Measurements from ENCODE around the gene RADX.
"Not testable (repeated sequence)": the region's sequence is repeated elsewhere in the genome, so short reads cannot be mapped to it uniquely, and the experiment has no call there.

The RADX gene

DNA sequence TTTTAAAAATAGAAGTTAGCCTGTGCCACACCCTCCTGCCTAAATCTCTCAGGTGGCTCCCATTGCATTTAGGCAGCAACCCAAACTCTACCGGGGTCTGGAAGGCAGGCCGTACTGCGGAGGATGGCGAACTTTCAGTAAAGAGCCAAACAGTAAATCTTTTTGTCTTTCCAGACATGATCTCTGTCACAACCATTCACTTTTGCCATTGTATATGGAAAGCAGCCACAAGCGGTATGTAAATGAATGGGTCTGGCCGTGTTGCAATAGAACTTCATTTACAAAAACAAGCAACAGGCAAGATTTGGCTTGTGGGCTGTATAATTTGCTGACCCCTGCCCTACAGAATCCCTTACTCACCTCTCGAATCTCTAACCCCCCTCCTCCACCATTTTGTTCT, 3.3 kb downstream of the RADX start:
- H3K4me3 ChIP-seq (ENCODE audit: low read depth in 1 of 2, low read length in 2 of 2) = no peak overlapping the region
- no peaks in the 10 kb centered on the region for H3K4me1 ChIP-seq (ENCODE audit: control insufficient read depth in 1 of 2, insufficient read depth in 2 of 2, low read length in 2 of 2)
- H3K9me3 ChIP-seq (ENCODE audit: control insufficient read depth in 1 of 2, low read length in 2 of 2) = no peaks in the 10 kb centered on the region
- H3K27me3 ChIP-seq (ENCODE audit: low read depth, low read length) = no peaks in the 10 kb centered on the region
- H3K36me3 ChIP-seq (ENCODE audit: control insufficient read depth in 1 of 2, insufficient read depth in 2 of 2, low read length in 2 of 2) = no peaks in the 10 kb centered on the region
- no peak overlapping the region for H3K27ac ChIP-seq (ENCODE audit: low read length)

- Histone ChIP-seq H3K27me3 (ENCODE audit: low read depth, low read length) (no peaks in the 10 kb centered on the region), H3K27ac (ENCODE audit: low read length) (no peak overlapping the region), H3K4me1 (ENCODE audit: control insufficient read depth in 1 of 2, insufficient read depth in 2 of 2, low read length in 2 of 2) (no peaks in the 10 kb centered on the region)
These were observed 8.0 kb downstream of the RADX start for GRCh38 chrX:106619797-106620196.

GRCh38 chrX:106621836-106622235, 10.1 kb downstream of the RADX start:
- Histone ChIP-seq H3K9me3 (ENCODE audit: control insufficient read depth in 1 of 2, low read length in 2 of 2) (no peaks in the 10 kb centered on the region), H3K27me3 (ENCODE audit: low read depth, low read length) (no peaks in the 10 kb centered on the region), H3K4me1 (ENCODE audit: control insufficient read depth in 1 of 2, insufficient read depth in 2 of 2, low read length in 2 of 2) (no peaks in the 10 kb centered on the region)

More at GRCh38 chrX:106619797-106620196, 8.0 kb downstream of the RADX start:
- Histone ChIP-seq H3K36me3 (ENCODE audit: control insufficient read depth in 1 of 2, insufficient read depth in 2 of 2, low read length in 2 of 2) (no peaks in the 10 kb centered on the region), H3K9me3 (ENCODE audit: control insufficient read depth in 1 of 2, low read length in 2 of 2) (no peaks in the 10 kb centered on the region), H3K4me3 (ENCODE audit: low read depth in 1 of 2, low read length in 2 of 2) (no peak overlapping the region)

GRCh38 chrX:106626789-106627188, 15.0 kb downstream of the RADX start:
- H3K27ac ChIP-seq (ENCODE audit: low read length) = no peak overlapping the region
- H3K9me3 ChIP-seq (ENCODE audit: control insufficient read depth in 1 of 2, low read length in 2 of 2) = no peaks in the 10 kb centered on the region
- H3K4me3 ChIP-seq (ENCODE audit: low read depth in 1 of 2, low read length in 2 of 2) = no peak overlapping the region
- no peaks in the 10 kb centered on the region for H3K36me3 ChIP-seq (ENCODE audit: control insufficient read depth in 1 of 2, insufficient read depth in 2 of 2, low read length in 2 of 2)
- H3K27me3 ChIP-seq (ENCODE audit: low read depth, low read length) = no peaks in the 10 kb centered on the region
- no peaks in the 10 kb centered on the region for H3K4me1 ChIP-seq (ENCODE audit: control insufficient read depth in 1 of 2, insufficient read depth in 2 of 2, low read length in 2 of 2)

More at GRCh38 chrX:106621836-106622235, 10.1 kb downstream of the RADX start:
- no peak overlapping the region for H3K4me3 ChIP-seq (ENCODE audit: low read depth in 1 of 2, low read length in 2 of 2)
- H3K36me3 ChIP-seq (ENCODE audit: control insufficient read depth in 1 of 2, insufficient read depth in 2 of 2, low read length in 2 of 2) = no peaks in the 10 kb centered on the region
- no peak overlapping the region for H3K27ac ChIP-seq (ENCODE audit: low read length)

- H3K27ac ChIP-seq (ENCODE audit: low read length) = no peak overlapping the region
- H3K36me3 ChIP-seq (ENCODE audit: control insufficient read depth in 1 of 2, insufficient read depth in 2 of 2, low read length in 2 of 2) = no peaks in the 10 kb centered on the region
- no peaks in the 10 kb centered on the region for H3K9me3 ChIP-seq (ENCODE audit: control insufficient read depth in 1 of 2, low read length in 2 of 2)
- no peak overlapping the region for H3K4me3 ChIP-seq (ENCODE audit: low read depth in 1 of 2, low read length in 2 of 2)
- no peaks in the 10 kb centered on the region for H3K27me3 ChIP-seq (ENCODE audit: low read depth, low read length)
- H3K4me1 ChIP-seq (ENCODE audit: control insufficient read depth in 1 of 2, insufficient read depth in 2 of 2, low read length in 2 of 2) = no peaks in the 10 kb centered on the region
These were observed 19.8 kb downstream of the RADX start for GRCh38 chrX:106631615-106632014.

GRCh38 chrX:106649523-106650428, 38.0 kb downstream of the RADX start:
- Histone ChIP-seq H3K27me3 (ENCODE audit: low read depth, low read length) (no peaks in the 10 kb centered on the region), H3K4me3 (ENCODE audit: low read depth in 1 of 2, low read length in 2 of 2) (no peak overlapping the region)

DNA sequence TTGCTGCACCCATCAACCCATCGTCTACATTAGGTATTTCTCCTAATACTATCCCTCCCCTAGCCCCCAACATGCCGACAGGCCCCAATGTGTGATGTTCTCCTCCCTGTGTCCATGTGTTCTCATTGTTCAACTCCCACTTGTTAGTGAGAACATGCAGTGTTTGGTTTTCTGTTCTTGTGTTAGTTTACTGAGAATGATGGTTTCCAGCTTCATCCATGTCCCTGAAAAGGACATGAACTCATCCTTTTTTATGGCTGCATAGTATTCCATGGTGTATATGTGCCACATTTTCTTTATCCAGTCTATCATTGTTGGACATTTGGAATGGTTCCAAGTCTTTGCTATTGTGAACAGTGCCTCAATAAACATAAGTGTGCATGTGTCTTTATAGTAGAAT, 41.8 kb downstream of the RADX start:
- H3K9me3 ChIP-seq (ENCODE audit: control insufficient read depth in 1 of 2, low read length in 2 of 2); H3K4me3 ChIP-seq (ENCODE audit: low read depth in 1 of 2, low read length in 2 of 2); H3K27ac ChIP-seq (ENCODE audit: low read length); H3K4me1 ChIP-seq (ENCODE audit: control insufficient read depth in 1 of 2, insufficient read depth in 2 of 2, low read length in 2 of 2); H3K36me3 ChIP-seq (ENCODE audit: control insufficient read depth in 1 of 2, insufficient read depth in 2 of 2, low read length in 2 of 2); H3K27me3 ChIP-seq (ENCODE audit: low read depth, low read length): not testable (repeated sequence)

More at GRCh38 chrX:106649523-106650428, 38.0 kb downstream of the RADX start:
- no peaks in the 10 kb centered on the region for H3K4me1 ChIP-seq (ENCODE audit: control insufficient read depth in 1 of 2, insufficient read depth in 2 of 2, low read length in 2 of 2)
- H3K36me3 ChIP-seq (ENCODE audit: control insufficient read depth in 1 of 2, insufficient read depth in 2 of 2, low read length in 2 of 2) = no peaks in the 10 kb centered on the region
- H3K27ac ChIP-seq (ENCODE audit: low read length) = no peak overlapping the region
- H3K9me3 ChIP-seq (ENCODE audit: control insufficient read depth in 1 of 2, low read length in 2 of 2) = no peaks in the 10 kb centered on the region

GRCh38 chrX:106670631-106671030, 58.9 kb downstream of the RADX start:
- no peak overlapping the region for H3K4me3 ChIP-seq (ENCODE audit: low read depth in 1 of 2, low read length in 2 of 2)
- H3K27ac ChIP-seq (ENCODE audit: low read length) = no peak overlapping the region
- H3K27me3 ChIP-seq (ENCODE audit: low read depth, low read length) = no peaks in the 10 kb centered on the region
- H3K36me3 ChIP-seq (ENCODE audit: control insufficient read depth in 1 of 2, insufficient read depth in 2 of 2, low read length in 2 of 2) = no peaks in the 10 kb centered on the region
- H3K9me3 ChIP-seq (ENCODE audit: control insufficient read depth in 1 of 2, low read length in 2 of 2) = no peaks in the 10 kb centered on the region
- H3K4me1 ChIP-seq (ENCODE audit: control insufficient read depth in 1 of 2, insufficient read depth in 2 of 2, low read length in 2 of 2) = no peaks in the 10 kb centered on the region

DNA sequence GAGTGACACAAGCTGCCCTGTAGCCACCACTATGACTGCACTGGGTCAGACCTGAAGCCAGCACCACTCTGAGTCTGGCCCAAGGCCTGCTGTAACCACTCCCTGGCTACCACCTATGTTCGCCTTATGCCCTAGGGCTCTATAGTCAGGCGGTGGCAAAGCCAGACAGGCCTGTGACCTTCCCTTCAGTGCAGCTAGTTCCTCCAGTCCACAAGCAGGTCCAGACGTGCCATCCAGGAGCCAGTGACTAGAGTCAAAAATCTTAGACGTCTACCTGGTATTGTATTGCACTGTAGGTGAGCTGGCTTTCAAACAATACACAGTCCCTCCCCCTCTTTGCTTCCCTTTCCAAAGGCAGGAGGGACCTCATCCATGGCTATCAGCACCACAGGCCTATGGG, 60.7 kb downstream of the RADX start:
- no peaks in the 10 kb centered on the region for H3K9me3 ChIP-seq (ENCODE audit: control insufficient read depth in 1 of 2, low read length in 2 of 2)
- H3K4me3 ChIP-seq (ENCODE audit: low read depth in 1 of 2, low read length in 2 of 2) = no peak overlapping the region
- no peak overlapping the region for H3K27ac ChIP-seq (ENCODE audit: low read length)
- no peaks in the 10 kb centered on the region for H3K27me3 ChIP-seq (ENCODE audit: low read depth, low read length)
- H3K36me3 ChIP-seq (ENCODE audit: control insufficient read depth in 1 of 2, insufficient read depth in 2 of 2, low read length in 2 of 2) = no peaks in the 10 kb centered on the region
- H3K4me1 ChIP-seq (ENCODE audit: control insufficient read depth in 1 of 2, insufficient read depth in 2 of 2, low read length in 2 of 2) = no peaks in the 10 kb centered on the region

DNA sequence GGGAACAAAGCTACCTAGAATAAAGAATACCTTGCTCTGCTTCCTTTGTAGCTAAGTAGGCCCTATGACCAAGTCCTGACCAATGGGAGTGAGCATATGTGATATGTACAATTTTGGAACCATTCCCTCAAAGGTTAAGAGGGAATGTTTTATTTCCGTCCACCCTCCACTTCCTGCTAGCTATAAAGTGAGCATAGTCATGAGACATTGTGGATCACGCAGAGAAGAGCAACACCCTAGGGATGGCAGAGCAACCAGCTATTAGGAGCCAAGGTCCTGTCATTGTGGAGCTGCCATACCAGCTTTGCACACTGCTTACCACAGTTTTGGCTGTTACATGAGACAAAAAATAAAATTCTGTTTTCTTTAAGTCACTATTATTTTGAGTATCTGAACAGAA, 68.9 kb downstream of the RADX start:
- no peaks in the 10 kb centered on the region for H3K27me3 ChIP-seq (ENCODE audit: low read depth, low read length)
- H3K27ac ChIP-seq (ENCODE audit: low read length) = no peak overlapping the region
- no peak overlapping the region for H3K4me3 ChIP-seq (ENCODE audit: low read depth in 1 of 2, low read length in 2 of 2)
- H3K36me3 ChIP-seq (ENCODE audit: control insufficient read depth in 1 of 2, insufficient read depth in 2 of 2, low read length in 2 of 2) = no peaks in the 10 kb centered on the region
- H3K9me3 ChIP-seq (ENCODE audit: control insufficient read depth in 1 of 2, low read length in 2 of 2) = peaks cover 0 to 2% of the 10 kb centered on the region in 2 donors
- no peaks in the 10 kb centered on the region for H3K4me1 ChIP-seq (ENCODE audit: control insufficient read depth in 1 of 2, insufficient read depth in 2 of 2, low read length in 2 of 2)

GRCh38 chrX:106684207-106684606, 72.4 kb downstream of the RADX start:
- Histone ChIP-seq H3K27ac (ENCODE audit: low read length) (no peak overlapping the region), H3K36me3 (ENCODE audit: control insufficient read depth in 1 of 2, insufficient read depth in 2 of 2, low read length in 2 of 2) (no peaks in the 10 kb centered on the region), H3K9me3 (ENCODE audit: control insufficient read depth in 1 of 2, low read length in 2 of 2) (peaks cover 0 to 2% of the 10 kb centered on the region in 2 donors), H3K4me3 (ENCODE audit: low read depth in 1 of 2, low read length in 2 of 2) (no peak overlapping the region), H3K4me1 (ENCODE audit: control insufficient read depth in 1 of 2, insufficient read depth in 2 of 2, low read length in 2 of 2) (no peaks in the 10 kb centered on the region), H3K27me3 (ENCODE audit: low read depth, low read length) (no peaks in the 10 kb centered on the region)
